Colonic mucosa (tissue), 4 donors: ENCODE results near the gene PPP1R13L. TPM values are rescaled to one million over a fixed set of nuclear protein-coding genes. Genes with fewer than 3 reads are reported as not detected.

ENCODE experiments used
- DNase-seq: peaks from one replicate; pipeline ENCODE4 v3.0.0-alpha.2; 2020
- H3K27ac ChIP-seq: fragments of 200-600 bp; one replicate; pipeline ENCODE4 v1.8.0; 2021
- H3K27me3 ChIP-seq: fragments of 200-600 bp; one replicate; pipeline ENCODE4 v1.8.0; 2021
- H3K36me3 ChIP-seq: fragments of 200-600 bp; one replicate; pipeline ENCODE4 v1.8.0; 2021
- H3K4me1 ChIP-seq: fragments of 200-600 bp; one replicate; pipeline ENCODE4 v1.8.0; 2021; ENCODE audit warnings: mild to moderate bottlenecking
- H3K4me3 ChIP-seq: fragments of 200-600 bp; one replicate; pipeline ENCODE4 v1.8.0; 2021
- H3K9ac ChIP-seq, 2 donors: one replicate each; pipeline ENCODE4 v1.7.0; 2013; ENCODE audit warnings: control low read depth in 2 of 2, low read depth in 2 of 2, low read length in 2 of 2
- H3K9me3 ChIP-seq: fragments of 200-600 bp; one replicate; pipeline ENCODE4 v1.8.0; 2021
- CTCF ChIP-seq: fragments of 200-600 bp; IDR thresholded peaks from one replicate; pipeline ENCODE4 v1.8.0; 2022; ENCODE audit warnings: antibody characterized with exemption, mild to moderate bottlenecking
- intact Hi-C: fragments of 100-400 bp; cut with DNase I; formaldehyde crosslinking; loops from one replicate; pipeline ENCODE4 v1.14.1; 2022
- total RNA-seq, 2 donors: library from RNA; stranded (reverse); fragmentation: NEBNext Ultra II Directional in 1 of 2; extraction: Animal tissue kit (Norgen Biotek cat#: 25700) in 1 of 2; gene quantifications; one replicate each; pipeline ENCODE4 v1.2.1, GENCODE V29; 2021
- donor health status: healthy.
- donor health status: DM: no; HTN: no; CAD: no.
- donor health status: DM: no; HTN: no; CAD: no.

The PPP1R13L gene
- total RNA-seq, 2 donors from 2014 or later = 25.9 to 46.2 TPM

GRCh38 chr19:45421947-45422498 is 17.2 kb upstream of the PPP1R13L start:
- Histone ChIP-seq H3K27me3 (no peaks in the 10 kb centered on the region), H3K36me3 (no peaks in the 10 kb centered on the region), H3K4me3 (no peak overlapping the region), H3K4me1 (no peaks in the 10 kb centered on the region), H3K9ac (no peak overlapping the region), H3K9me3 (no peaks in the 10 kb centered on the region), H3K27ac (no peak overlapping the region)
- DNase-seq = no peak
- no peak for TF ChIP-seq CTCF
- intact Hi-C loops = no loop called here

- Histone ChIP-seq H3K4me1 (no peaks in the 10 kb centered on the region), H3K9ac (no peak overlapping the region), H3K9me3 (no peaks in the 10 kb centered on the region), H3K4me3 (no peak overlapping the region), H3K27me3 (no peaks in the 10 kb centered on the region), H3K27ac (no peak overlapping the region), H3K36me3 (no peaks in the 10 kb centered on the region)
- TF ChIP-seq CTCF = no peak
- DNase-seq = no peak
- intact Hi-C loops = no loop called here
Measured at GRCh38 chr19:45420871-45421270, 16.0 kb upstream of the PPP1R13L start.

DNA sequence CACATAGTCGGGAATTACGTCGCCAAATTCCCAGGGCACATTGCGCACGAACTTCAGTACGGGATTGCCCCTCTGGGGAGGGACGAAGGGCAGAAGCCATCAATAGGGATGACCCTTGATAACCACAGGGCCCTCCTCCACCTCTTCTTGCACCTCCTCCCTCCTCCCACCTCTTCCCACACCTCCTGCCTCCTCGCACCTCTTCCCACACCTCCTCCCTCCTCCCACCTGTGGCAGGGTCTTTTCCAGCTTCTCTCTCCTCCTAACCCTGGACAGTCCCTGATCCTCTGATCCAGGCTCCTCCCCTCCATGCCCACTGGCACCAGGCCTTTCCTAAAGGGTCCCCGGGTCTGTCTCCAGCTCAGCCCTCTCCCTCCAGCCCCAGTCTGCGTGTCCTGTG is 15.5 kb upstream of the PPP1R13L start:
- no peak for TF ChIP-seq CTCF
- DNase-seq = no peak
- Histone ChIP-seq H3K9ac (no peak overlapping the region), H3K4me1 (no peaks in the 10 kb centered on the region), H3K27ac (no peak overlapping the region), H3K27me3 (no peaks in the 10 kb centered on the region), H3K36me3 (no peaks in the 10 kb centered on the region), H3K9me3 (no peaks in the 10 kb centered on the region), H3K4me3 (no peak overlapping the region)
- intact Hi-C loops = no loop called here

GRCh38 chr19:45419895-45420294 is 15.0 kb upstream of the PPP1R13L start:
- Histone ChIP-seq H3K27me3 (no peaks in the 10 kb centered on the region), H3K9ac (no peak overlapping the region), H3K9me3 (no peaks in the 10 kb centered on the region), H3K4me1 (no peaks in the 10 kb centered on the region), H3K27ac (no peak overlapping the region), H3K4me3 (no peak overlapping the region), H3K36me3 (no peaks in the 10 kb centered on the region)
- intact Hi-C loops = no loop called here
- no peak for DNase-seq
- no peak for TF ChIP-seq CTCF

GRCh38 chr19:45419396-45419795 is 14.5 kb upstream of the PPP1R13L start:
- no peaks in the 10 kb centered on the region for H3K4me1 ChIP-seq
- DNase-seq = no peak
- no peaks in the 10 kb centered on the region for H3K36me3 ChIP-seq
- no peak overlapping the region for H3K9ac ChIP-seq
- H3K4me3 ChIP-seq = no peak overlapping the region
- intact Hi-C loops = no loop called here
- H3K9me3 ChIP-seq = no peaks in the 10 kb centered on the region
- H3K27ac ChIP-seq = no peak overlapping the region
- no peak for TF ChIP-seq CTCF
- H3K27me3 ChIP-seq = no peaks in the 10 kb centered on the region
